SK-N-MC (cell line): ENCODE data around the gene PDE4D.

Experiments used
- EZH2 ChIP-seq: fragments of 200-600 bp; sonication (generic); IDR thresholded peaks from one replicate; pipeline ENCODE4 v1.6.1; 2017; ENCODE audit warnings: antibody characterized with exemption
- FOXP2 ChIP-seq: optimal IDR thresholded peaks from 2 replicates; pipeline ENCODE3; 2011; ENCODE audit warnings: mild to moderate bottlenecking, moderate library complexity; ENCODE audit not compliant: insufficient read depth; ENCODE audit errors: extremely low read length, control extremely low read depth
- POLR2AphosphoS5 ChIP-seq: IDR thresholded peaks from 2 replicates; pipeline ENCODE4 v1.6.1; 2012; ENCODE audit warnings: mild to moderate bottlenecking, low read depth, low read length, borderline replicate concordance

- TF ChIP-seq EZH2, result no peak
- TF ChIP-seq POLR2AphosphoS5, result no peak
- no peak for TF ChIP-seq FOXP2
Observed at GRCh38 chr5:59016925-59017324, 876.6 kb downstream of the PDE4D start.
